Measurements from ENCODE around the gene SIAH1. TPM values are rescaled to one million over a fixed set of nuclear protein-coding genes. Genes with fewer than 3 reads are reported as not detected.
"Not testable (repeated sequence)": the region's sequence is repeated elsewhere in the genome, so short reads cannot be mapped to it uniquely, and the experiment has no call there.

The SIAH1 gene
- total RNA-seq, 1 donor from 2014 or later = 11.5 TPM

DNA sequence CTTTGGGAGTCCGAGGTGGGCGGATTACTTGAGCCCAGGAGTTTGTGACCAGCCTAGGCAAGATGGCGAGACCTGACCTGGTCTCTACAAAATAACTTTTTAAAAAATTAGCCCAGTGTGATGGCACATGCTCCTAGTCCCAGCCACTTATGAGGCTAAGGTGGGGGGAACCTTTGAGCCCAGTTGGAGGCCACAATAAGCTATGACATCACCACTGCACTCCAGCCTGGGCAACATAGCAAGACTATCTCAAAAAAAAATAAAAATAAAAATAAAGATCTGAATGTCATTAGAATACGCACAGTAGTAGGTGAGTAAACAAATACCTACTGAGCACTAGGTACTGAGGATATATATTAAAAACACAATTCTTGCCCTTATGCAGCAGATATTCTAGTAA, 3.1 kb downstream of the SIAH1 start:
- no peak overlapping the region for H3K4me3 ChIP-seq
- H3K36me3 ChIP-seq = no peaks in the 10 kb centered on the region
- peaks cover 81% of the 10 kb centered on the region for H3K4me1 ChIP-seq
- no peak for TF ChIP-seq CTCF (IDR thresholded peaks at IDR 0.05; ENCODE audit: borderline replicate concordance)
- H3K27ac ChIP-seq (replicated peaks) = peak overlapping the region; percentile 97
- H3K27me3 ChIP-seq (ENCODE audit: low read depth) = no peaks in the 10 kb centered on the region
- DNase-seq = no peak
- intact Hi-C loops (cut with micrococcal nuclease) = loop anchor here (10.0 kb wide), 1 partner anchor 233 kb away; the partner anchor contains the start of gene N4BP1
- no peaks in the 10 kb centered on the region for H3K9me3 ChIP-seq (replicated peaks)

DNA sequence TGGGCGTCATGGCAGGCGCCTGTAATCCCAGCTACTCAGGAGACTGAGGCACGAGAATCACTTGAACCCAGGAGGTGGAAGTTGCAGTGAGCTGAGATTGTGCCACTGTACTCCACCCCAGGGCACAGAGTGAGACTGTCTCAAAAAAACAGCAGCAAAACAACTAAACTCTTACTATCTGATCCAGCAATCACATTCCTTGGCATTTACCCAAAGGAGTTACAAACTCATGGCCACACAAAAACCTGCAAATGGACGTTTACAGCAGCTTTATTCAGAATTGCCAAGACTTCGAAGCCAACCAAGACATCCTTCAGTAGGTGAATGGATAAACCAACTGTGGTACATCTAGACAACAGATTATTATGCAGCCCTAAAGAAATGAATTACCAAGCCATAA, 4.0 kb downstream of the SIAH1 start:
- Histone ChIP-seq H3K9me3 (replicated peaks) (no peaks in the 10 kb centered on the region), H3K4me1 (peaks cover 87% of the 10 kb centered on the region), H3K27ac (replicated peaks) (no peak overlapping the region), H3K27me3 (ENCODE audit: low read depth) (no peaks in the 10 kb centered on the region), H3K36me3 (no peaks in the 10 kb centered on the region), H3K4me3 (no peak overlapping the region)
- intact Hi-C loops (cut with micrococcal nuclease) = loop anchor here (10.0 kb wide), 1 partner anchor 234 kb away; the partner anchor contains the start of gene N4BP1
- DNase-seq = no peak
- no peak for TF ChIP-seq CTCF (IDR thresholded peaks at IDR 0.05; ENCODE audit: borderline replicate concordance)

GRCh38 chr16:48378836-48379235, 6.4 kb downstream of the SIAH1 start:
- Histone ChIP-seq H3K4me3 (no peak overlapping the region), H3K9me3 (replicated peaks) (no peaks in the 10 kb centered on the region), H3K4me1 (peaks cover 100% of the 10 kb centered on the region), H3K36me3 (no peaks in the 10 kb centered on the region), H3K27ac (replicated peaks) (no peak overlapping the region), H3K27me3 (ENCODE audit: low read depth) (no peaks in the 10 kb centered on the region)
- intact Hi-C loops (cut with micrococcal nuclease) = no loop called here
- TF ChIP-seq CTCF (IDR thresholded peaks at IDR 0.05; ENCODE audit: borderline replicate concordance) = no peak
- DNase-seq = no peak

- Histone ChIP-seq H3K4me3 (no peak overlapping the region), H3K36me3 (no peaks in the 10 kb centered on the region), H3K9me3 (replicated peaks) (no peaks in the 10 kb centered on the region), H3K27ac (replicated peaks) (no peak overlapping the region), H3K4me1 (peaks cover 100% of the 10 kb centered on the region), H3K27me3 (ENCODE audit: low read depth) (no peaks in the 10 kb centered on the region)
- no peak for TF ChIP-seq CTCF (IDR thresholded peaks at IDR 0.05; ENCODE audit: borderline replicate concordance)
- intact Hi-C loops (cut with micrococcal nuclease) = no loop called here
- no peak for DNase-seq
Observed at GRCh38 chr16:48378276-48378675, 6.9 kb downstream of the SIAH1 start.

DNA sequence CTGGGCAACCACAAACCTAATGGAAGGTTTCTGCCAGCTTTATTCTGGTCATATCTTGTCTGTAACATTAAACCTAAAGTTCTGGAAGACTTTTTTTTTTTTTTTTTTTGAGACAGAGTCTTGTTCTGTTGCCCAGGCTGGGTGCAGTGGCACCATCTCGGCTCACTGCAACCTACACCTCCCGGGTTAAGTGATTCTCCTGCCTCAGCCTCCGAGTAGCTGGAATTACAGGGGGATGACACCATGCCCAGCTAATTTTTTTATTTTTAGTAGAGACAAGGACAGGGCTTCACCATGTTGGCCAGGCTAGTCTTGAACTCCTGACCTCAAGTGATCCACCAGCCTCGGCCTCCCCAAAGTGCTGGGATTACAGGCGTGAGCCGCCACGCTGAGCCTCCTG, 7.9 kb downstream of the SIAH1 start:
- H3K27me3 ChIP-seq (ENCODE audit: low read depth); H3K27ac ChIP-seq (replicated peaks); intact Hi-C loops (cut with micrococcal nuclease); H3K36me3 ChIP-seq; H3K4me3 ChIP-seq; H3K9me3 ChIP-seq (replicated peaks); DNase-seq: not testable (repeated sequence)
- peaks cover 100% of the 10 kb centered on the region for H3K4me1 ChIP-seq

DNA sequence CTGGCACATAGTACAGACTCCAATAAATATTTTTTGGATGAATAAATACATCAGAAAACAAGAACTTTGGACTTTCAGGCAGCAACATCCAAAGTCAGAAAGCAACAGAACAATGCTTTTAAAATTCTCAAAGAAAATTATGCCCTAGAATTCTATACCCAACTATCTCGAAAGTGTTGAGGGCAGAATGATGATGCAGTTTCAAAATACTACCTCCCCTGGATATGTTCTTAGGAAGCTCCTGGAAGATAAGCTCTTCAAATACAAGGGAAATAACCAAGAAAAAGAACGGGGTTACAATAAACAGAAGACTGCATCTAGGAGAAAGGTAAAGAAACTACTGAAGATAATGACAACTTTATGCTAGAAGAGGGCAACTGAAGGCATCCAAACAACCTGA, 11.0 kb downstream of the SIAH1 start:
- TF ChIP-seq CTCF (IDR thresholded peaks at IDR 0.05; ENCODE audit: borderline replicate concordance) = no peak
- Histone ChIP-seq H3K9me3 (replicated peaks) (no peaks in the 10 kb centered on the region), H3K4me1 (peaks cover 100% of the 10 kb centered on the region), H3K27ac (replicated peaks) (no peak overlapping the region), H3K27me3 (ENCODE audit: low read depth) (no peaks in the 10 kb centered on the region), H3K4me3 (no peak overlapping the region), H3K36me3 (no peaks in the 10 kb centered on the region)
- DNase-seq = no peak
- intact Hi-C loops (cut with micrococcal nuclease) = no loop called here

All from left ventricle myocardium inferior (tissue), 1 donor.